ENCODE measurements around the gene L3MBTL3.
"Not testable (repeated sequence)": the region's sequence is repeated elsewhere in the genome, so short reads cannot be mapped to it uniquely, and the experiment has no call there.

The L3MBTL3 gene

DNA sequence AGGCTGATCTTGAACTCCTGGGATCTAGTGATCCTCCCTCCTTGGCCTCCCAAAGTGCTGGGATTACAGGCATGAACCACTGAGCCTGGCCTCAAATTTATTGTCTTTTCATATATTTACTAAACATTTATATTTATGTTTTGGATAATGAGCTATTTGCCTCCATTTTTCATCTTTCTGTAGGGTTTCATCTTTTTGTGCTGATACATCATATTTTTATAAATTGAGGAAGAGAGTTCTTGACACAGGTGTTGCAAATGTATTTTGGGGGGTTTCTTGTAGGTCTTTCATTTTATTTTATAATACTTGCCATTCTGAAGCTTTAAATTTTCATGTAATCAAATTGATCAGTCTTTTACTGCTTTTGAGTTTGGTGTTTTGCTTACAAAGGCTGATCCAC, 72.4 kb downstream of the L3MBTL3 start:
- DNase-seq, result no peak

- no peak for DNase-seq
Observed at GRCh38 chr6:130093546-130093945, 75.2 kb downstream of the L3MBTL3 start.

DNA sequence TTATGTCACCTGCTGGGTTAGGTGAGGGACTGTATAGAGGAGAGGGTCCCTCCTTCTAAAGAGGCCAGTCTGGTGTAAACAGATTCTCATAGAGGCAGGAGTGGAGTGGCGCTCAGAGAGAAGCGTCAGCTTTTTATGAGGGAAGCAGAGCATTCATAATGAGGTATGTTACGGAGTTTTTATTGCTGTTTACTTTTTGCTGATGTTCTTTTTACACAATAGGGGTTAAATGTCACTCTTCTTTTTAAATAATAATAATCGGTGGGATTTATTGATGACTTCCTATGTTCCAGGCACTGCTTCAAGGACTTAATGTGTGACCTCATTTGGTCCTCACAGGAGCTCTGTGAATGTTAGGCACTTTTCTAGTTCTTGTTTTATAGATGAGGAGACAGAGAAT, 79.9 kb downstream of the L3MBTL3 start:
- DNase-seq, result no peak

DNA sequence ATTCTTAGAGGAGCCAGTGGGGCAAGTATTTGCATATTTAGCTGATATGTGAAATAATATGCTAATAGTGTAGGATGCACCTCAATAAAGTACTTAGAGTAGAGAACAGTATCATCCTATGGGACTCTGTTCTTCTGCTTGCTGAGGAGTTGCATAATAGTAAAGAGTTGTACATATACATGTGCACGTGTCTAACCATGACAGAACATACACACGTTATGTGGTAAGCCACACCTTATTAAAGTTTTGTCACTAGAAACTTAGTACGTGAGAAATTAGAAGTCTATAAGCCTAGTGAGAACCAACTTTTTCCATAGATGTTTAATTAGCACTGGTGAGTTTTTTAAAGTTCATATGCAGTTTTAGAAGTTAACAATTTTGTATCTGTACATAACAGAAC, 80.7 kb downstream of the L3MBTL3 start:
- no peak for DNase-seq

- peak; percentile 18 for DNase-seq
Observed at GRCh38 chr6:130105996-130106704, 87.8 kb downstream of the L3MBTL3 start.

GRCh38 chr6:130107710-130108109, 89.3 kb downstream of the L3MBTL3 start:
- no peak for DNase-seq

- DNase-seq, result no peak
Observed at GRCh38 chr6:130111031-130111430, 92.7 kb downstream of the L3MBTL3 start.

DNA sequence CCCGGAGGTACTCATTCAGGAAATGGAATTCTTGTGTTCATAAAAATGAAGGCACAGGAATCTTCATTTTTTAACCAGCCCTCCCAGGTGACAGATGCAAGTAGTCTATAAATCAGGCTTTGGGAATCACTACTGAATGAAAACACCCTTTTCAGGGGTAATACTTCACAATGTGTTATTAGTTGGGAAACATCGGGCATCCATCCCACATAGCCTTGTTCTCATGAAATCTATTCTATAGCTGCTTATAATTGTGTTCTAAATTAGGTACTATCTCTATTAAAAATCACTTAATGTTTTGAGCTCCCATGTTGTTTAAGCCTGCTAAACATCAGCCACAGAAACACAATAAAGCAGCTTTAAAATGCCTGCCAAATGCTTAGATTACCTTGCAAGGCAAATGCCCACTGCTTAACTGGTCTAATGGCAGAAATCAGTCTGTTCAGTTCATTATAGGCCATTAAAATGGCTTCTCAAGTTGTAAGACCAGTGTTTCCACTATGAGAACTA, 94.9 kb downstream of the L3MBTL3 start:
- no peak for DNase-seq

- DNase-seq, result no peak
Observed at GRCh38 chr6:130115036-130115435, 96.7 kb downstream of the L3MBTL3 start.

DNA sequence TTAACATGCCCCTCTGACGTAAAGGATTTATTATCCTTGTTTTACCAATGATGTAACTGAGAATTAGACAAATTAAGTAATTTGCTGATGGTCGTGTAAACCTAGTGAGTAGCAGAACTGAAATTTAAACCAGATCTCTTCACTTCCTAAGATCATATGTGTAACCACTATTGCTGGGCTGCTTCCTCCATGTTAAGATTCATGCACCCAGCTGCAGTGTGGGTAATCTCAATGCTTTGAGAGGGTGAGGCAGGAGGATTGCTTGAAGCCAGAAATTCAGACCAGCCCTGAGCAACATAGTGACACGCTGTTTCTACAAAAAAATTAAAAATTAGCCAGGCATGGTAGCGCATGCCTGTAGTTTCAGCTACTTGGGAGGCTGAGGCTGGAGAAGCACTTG, 97.9 kb downstream of the L3MBTL3 start:
- no peak for DNase-seq

GRCh38 chr6:130117187-130117701, 98.9 kb downstream of the L3MBTL3 start:
- DNase-seq, result not testable (repeated sequence)

GRCh38 chr6:130118236-130118635, 99.9 kb downstream of the L3MBTL3 start:
- DNase-seq, result no peak

DNA sequence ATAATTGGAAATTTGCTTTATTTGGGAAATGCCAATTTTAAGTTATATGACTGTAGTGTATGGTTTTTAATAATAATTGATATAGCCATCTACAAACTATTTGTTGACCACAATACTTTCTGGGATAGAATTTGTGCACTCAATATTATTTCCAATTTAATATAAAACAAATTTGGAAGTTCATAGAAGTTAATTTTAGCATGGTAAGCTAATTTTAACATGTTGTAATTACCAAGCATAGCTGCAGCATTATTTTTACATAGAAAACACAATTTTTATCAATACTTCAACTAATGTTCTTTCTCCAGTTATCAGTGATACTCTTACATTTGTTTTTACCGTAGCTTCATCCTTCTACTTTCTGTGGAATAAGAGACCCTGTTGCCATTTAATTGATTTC, 100.8 kb downstream of the L3MBTL3 start:
- no peak for DNase-seq

DNA sequence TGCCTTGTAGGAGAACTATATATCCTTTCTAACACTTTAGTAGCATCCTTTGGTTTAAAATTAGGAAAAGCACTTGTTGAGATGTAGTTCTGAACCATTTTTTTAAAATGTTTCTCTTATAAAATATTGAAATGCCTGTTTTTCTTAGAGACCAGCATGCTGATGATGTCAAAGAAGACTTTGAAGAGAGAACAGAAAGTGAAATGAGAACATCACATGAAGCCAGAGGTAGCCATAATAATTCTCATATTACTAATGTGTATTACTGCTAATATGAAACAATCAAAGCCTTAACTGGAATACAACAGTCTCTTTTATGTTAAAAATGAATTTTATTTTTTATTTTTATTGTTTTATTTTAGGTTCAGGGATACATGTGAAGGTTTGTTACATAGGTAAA, 102.3 kb downstream of the L3MBTL3 start:
- DNase-seq, result peak; percentile 5

- no peak for DNase-seq
Observed at GRCh38 chr6:130122243-130122642, 103.9 kb downstream of the L3MBTL3 start.

GRCh38 chr6:130127195-130127594, 108.8 kb downstream of the L3MBTL3 start:
- DNase-seq, result no peak

- peak; percentile 20 for DNase-seq
Observed at GRCh38 chr6:130128326-130128725, 109.9 kb downstream of the L3MBTL3 start.

DNA sequence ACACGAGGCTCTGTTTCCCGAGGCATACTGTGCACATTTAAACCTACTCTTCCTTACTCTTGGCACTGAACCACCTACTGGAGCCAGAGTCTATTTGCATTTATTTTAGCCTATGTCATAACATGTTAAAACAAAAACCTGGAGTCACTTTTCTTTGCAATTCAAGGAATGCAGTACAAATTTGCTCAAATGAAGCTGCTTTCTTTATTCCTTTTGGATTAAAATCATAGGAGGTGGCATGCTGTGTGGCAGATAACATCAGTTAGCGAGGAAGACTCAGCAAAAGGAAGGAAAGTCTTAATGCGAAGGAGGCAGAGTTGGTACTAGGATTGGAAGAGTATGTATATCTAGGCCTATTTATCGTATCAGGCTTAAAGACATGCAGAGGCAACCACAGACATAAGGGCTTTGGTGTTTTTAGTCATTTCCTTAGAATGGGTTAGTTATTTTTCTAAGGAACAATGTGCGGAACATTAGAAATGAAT, 111.4 kb downstream of the L3MBTL3 start:
- DNase-seq, result no peak

- DNase-seq, result no peak
Observed at GRCh38 chr6:130132286-130132701, 113.9 kb downstream of the L3MBTL3 start.

DNA sequence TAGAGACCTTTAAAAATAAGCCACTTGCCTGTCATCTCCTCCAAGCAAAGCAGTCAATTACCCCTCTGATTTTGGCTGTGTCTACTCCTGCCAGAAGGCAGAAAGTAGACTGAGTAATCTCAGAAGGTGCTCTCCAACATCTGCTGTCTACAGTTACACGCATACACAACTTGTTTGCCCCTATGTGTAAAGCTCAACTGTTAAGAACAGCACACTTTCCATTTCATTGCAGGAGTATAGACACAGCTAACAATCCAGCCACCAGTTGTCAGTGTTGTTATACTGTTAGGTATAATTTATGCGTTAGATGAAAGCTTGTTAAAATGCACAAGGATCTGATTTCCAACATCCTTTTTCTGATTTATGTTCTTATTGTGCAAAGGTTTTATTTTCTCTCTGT, 116.2 kb downstream of the L3MBTL3 start:
- no peak for DNase-seq

- no peak for DNase-seq
Observed at GRCh38 chr6:130136798-130137197, 118.4 kb downstream of the L3MBTL3 start.

DNA sequence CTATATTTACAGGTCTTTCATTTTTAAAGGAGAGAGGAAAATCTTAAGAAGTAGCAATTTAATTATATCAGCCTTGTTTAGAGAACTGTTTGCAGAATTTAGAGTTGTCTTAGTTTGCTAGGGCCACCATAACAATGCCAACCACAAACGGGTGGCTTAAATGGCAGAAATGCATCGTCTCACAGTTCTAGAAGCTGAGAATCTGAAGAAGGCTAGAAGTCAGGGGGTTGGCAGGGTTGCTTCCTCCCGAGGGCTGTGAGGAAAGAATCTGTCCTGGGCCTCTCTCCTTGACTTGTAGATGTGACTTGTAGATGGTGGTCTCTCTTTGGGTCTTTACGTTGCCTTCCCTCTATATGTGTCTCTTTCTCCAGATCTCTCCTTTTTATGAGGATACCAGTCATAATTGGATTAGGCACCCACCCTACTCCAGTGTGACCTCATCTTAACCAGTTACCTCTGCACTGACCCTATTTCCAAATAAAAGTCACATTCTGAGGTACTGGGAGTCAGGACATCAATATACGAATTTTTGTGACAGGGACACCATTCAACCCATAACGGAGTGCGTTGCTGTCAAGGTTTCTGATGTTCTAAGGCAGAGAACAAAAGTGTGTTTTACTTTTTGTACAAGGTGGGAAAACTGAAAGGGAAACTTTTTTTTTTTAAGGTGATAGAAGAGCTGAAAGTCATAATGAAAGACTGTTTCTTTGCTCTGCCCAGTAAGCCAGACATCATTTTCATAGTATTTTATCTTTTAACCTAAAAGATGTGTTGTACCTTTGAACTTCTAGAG, 119.9 kb downstream of the L3MBTL3 start:
- no peak for DNase-seq

GRCh38 chr6:130138909-130139242, 120.5 kb downstream of the L3MBTL3 start:
- no peak for DNase-seq

DNA sequence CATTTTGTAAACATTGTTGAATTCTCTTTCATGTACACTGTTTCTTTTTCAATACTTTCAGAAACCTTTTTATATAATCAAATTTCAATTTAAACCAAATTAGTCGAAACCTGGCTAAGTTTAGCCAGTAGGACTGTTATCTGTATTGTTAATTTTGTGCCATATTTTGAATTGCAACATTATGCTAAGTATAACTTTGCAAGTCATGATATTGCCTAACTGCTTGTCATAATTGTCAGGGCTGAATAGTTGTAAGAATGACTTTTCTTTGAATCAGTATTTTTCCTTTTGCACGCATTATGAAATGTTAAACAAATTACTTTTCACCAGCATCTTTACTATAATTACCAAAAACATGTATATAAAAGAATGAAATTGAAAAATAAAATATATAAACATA, 121.7 kb downstream of the L3MBTL3 start:
- peak; percentile 30 for DNase-seq

Measured in suppressor macrophage treated with lipopolysaccharide for 4 hours (primary cell).